Panc1 (cell line): ENCODE results near the gene POLE. TPM values are rescaled to one million over a fixed set of nuclear protein-coding genes. Genes with fewer than 3 reads are reported as not detected.

ENCODE experiments used
- ATAC-seq: fragments of 200-7000 bp; cut with Tn5 transposase; 2 replicates; pipeline ENCODE4 v1.9.1; 2020; ENCODE audit warnings: mild to moderate bottlenecking, moderate library complexity
- BruUV-seq: library from RNA; stranded (reverse); fragments of 400-500 nt; replicated peaks from 2 replicates; lab custom pipeline; 2021; lab: Mats Ljungman, UMichigan
- CTCF ChIA-PET: fragments of 300-600 bp; sonication (Branson Sonifier 250); formaldehyde crosslinking; loops from one replicate; lab custom pipeline; 2022; ENCODE audit warnings: antibody characterized with exemption; lab: Charles Lee
- POLR2A ChIA-PET: fragments of 300-600 bp; sonication (Branson Sonifier 250); formaldehyde crosslinking; loops from one replicate; lab custom pipeline; 2022; ENCODE audit warnings: antibody characterized with exemption; lab: Charles Lee
- DNase-seq: peaks from one replicate; pipeline ENCODE4 v3.0.0-alpha.2; 2010; ENCODE audit warnings: low read depth, low spot score
- H3K27ac ChIP-seq: 2 replicates; pipeline ENCODE4 v1.5.1; 2011; ENCODE audit warnings: mild to moderate bottlenecking, low read length, inconsistent platforms
- H3K27me3 ChIP-seq: fragments of 200-500 bp; sonication (Bioruptor generic); 2 replicates; pipeline ENCODE4 v1.6.0; 2014; ENCODE audit warnings: low read length, inconsistent platforms; ENCODE audit not compliant: control insufficient read depth, insufficient read depth
- H3K36me3 ChIP-seq: fragments of 200-500 bp; sonication (Bioruptor generic); 2 replicates; pipeline ENCODE4 v1.5.1; 2014; ENCODE audit warnings: inconsistent platforms, mild to moderate bottlenecking, low read length, moderate library complexity; ENCODE audit not compliant: control insufficient read depth, insufficient read depth
- H3K4me1 ChIP-seq: 2 replicates; pipeline ENCODE4 v1.5.1; 2011; ENCODE audit warnings: inconsistent platforms, mild to moderate bottlenecking, low read length, moderate library complexity; ENCODE audit not compliant: control insufficient read depth, insufficient read depth
- H3K4me3 ChIP-seq, 2 experiments: 2 replicates each; pipeline ENCODE4 v1.5.1; 2011 to 2012; ENCODE audit warnings: low read depth in 2 of 2, low read length in 2 of 2, mild to moderate bottlenecking in 2 of 2, inconsistent platforms in 1 of 2, moderate library complexity in 1 of 2
- H3K9me3 ChIP-seq: fragments of 200-500 bp; sonication (Bioruptor generic); 2 replicates; pipeline ENCODE4 v1.5.1; 2014; ENCODE audit warnings: low read depth, mild to moderate bottlenecking, inconsistent platforms, low read length, moderate library complexity; ENCODE audit not compliant: control insufficient read depth, insufficient read depth
- POLR2AphosphoS5 ChIP-seq: IDR thresholded peaks from 2 replicates; pipeline ENCODE4 v1.6.1; 2012; ENCODE audit warnings: mild to moderate bottlenecking, low read depth, low read length, moderate library complexity
- SIN3A ChIP-seq: IDR thresholded peaks from 2 replicates; pipeline ENCODE4 v1.6.1; 2012; ENCODE audit warnings: low read depth, mild to moderate bottlenecking, low read length, moderate library complexity, borderline replicate concordance; ENCODE audit not compliant: insufficient read depth
- TCF7L2 ChIP-seq: IDR thresholded peaks from 2 replicates; pipeline ENCODE4 v1.6.1; 2011; ENCODE audit warnings: mild to moderate bottlenecking, low read depth, low read length, inconsistent platforms
- in situ Hi-C: cut with HindIII; loops from 2 replicates; pipeline ENCODE4 v1.10.0; 2016; ENCODE audit warnings: low sequenced_read_pairs, low pct_unique_long_range_greater_than_20kb
- intact Hi-C: fragments of 100-400 bp; cut with micrococcal nuclease; formaldehyde crosslinking; loops from one replicate; pipeline ENCODE4 v1.10.0; 2022; ENCODE audit not compliant: unreplicated experiment
- total RNA-seq: library from RNA; stranded (reverse); gene quantifications from one replicate; pipeline ENCODE4 v1.2.1, GENCODE V29; 2021; ENCODE audit not compliant: unreplicated experiment
- TF ChIP-seq, protein P1 (sequence below): fragments of 450-650 bp; IDR thresholded peaks from 2 replicates; pipeline ENCODE4 v1.5.1; 2017; ENCODE audit warnings: mild to moderate bottlenecking
- TF ChIP-seq, protein P2 (sequence below), 2 experiments: IDR thresholded peaks; 2 replicates each; pipeline ENCODE4 v1.6.1; 2011 to 2012; ENCODE audit warnings: low read depth in 2 of 2, control low read depth in 1 of 2, low read length in 1 of 2, mild to moderate bottlenecking in 1 of 2, moderate library complexity in 1 of 2; ENCODE audit not compliant: insufficient read depth in 1 of 2

POLE gene
- total RNA-seq, 1 experiment from 2014 or later: 112 TPM

DNA sequence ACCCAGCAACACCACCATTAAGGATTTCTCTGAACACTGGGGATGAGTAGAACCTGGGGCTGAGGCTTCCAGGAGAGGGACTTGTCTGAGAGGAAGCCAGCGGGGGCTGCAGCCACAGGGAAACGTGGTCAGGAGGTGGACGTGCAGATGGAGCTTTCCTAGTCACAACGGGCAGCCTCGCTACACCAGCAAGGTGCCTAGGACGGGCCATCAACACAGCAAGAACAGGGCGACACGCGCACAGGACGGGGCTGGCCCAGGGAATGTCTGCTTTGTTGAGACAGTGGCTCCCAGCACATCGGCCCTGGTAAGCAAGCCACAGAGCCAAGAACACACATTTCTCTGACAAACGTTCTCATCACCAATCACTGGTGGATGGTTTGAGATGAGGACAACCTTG, 49.2 kb upstream of the POLE start:
- CTCF ChIA-PET: no interaction called here
- no peak overlapping the region for H3K4me3 ChIP-seq
- H3K27ac ChIP-seq: no peak overlapping the region
- ATAC-seq (no peak), DNase-seq (no peak)
- peaks cover 27% of the 10 kb centered on the region for H3K36me3 ChIP-seq
- intact Hi-C loops (no loop called here), in situ Hi-C loops (no loop called here)
- POLR2A ChIA-PET: no interaction called here
- H3K27me3 ChIP-seq: no peaks in the 10 kb centered on the region
- TF ChIP-seq, protein P1, sequence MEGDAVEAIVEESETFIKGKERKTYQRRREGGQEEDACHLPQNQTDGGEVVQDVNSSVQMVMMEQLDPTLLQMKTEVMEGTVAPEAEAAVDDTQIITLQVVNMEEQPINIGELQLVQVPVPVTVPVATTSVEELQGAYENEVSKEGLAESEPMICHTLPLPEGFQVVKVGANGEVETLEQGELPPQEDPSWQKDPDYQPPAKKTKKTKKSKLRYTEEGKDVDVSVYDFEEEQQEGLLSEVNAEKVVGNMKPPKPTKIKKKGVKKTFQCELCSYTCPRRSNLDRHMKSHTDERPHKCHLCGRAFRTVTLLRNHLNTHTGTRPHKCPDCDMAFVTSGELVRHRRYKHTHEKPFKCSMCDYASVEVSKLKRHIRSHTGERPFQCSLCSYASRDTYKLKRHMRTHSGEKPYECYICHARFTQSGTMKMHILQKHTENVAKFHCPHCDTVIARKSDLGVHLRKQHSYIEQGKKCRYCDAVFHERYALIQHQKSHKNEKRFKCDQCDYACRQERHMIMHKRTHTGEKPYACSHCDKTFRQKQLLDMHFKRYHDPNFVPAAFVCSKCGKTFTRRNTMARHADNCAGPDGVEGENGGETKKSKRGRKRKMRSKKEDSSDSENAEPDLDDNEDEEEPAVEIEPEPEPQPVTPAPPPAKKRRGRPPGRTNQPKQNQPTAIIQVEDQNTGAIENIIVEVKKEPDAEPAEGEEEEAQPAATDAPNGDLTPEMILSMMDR: no peak
- TF ChIP-seq SIN3A (no peak), TCF7L2 (no peak), POLR2AphosphoS5 (no peak)
- TF ChIP-seq, protein P2, sequence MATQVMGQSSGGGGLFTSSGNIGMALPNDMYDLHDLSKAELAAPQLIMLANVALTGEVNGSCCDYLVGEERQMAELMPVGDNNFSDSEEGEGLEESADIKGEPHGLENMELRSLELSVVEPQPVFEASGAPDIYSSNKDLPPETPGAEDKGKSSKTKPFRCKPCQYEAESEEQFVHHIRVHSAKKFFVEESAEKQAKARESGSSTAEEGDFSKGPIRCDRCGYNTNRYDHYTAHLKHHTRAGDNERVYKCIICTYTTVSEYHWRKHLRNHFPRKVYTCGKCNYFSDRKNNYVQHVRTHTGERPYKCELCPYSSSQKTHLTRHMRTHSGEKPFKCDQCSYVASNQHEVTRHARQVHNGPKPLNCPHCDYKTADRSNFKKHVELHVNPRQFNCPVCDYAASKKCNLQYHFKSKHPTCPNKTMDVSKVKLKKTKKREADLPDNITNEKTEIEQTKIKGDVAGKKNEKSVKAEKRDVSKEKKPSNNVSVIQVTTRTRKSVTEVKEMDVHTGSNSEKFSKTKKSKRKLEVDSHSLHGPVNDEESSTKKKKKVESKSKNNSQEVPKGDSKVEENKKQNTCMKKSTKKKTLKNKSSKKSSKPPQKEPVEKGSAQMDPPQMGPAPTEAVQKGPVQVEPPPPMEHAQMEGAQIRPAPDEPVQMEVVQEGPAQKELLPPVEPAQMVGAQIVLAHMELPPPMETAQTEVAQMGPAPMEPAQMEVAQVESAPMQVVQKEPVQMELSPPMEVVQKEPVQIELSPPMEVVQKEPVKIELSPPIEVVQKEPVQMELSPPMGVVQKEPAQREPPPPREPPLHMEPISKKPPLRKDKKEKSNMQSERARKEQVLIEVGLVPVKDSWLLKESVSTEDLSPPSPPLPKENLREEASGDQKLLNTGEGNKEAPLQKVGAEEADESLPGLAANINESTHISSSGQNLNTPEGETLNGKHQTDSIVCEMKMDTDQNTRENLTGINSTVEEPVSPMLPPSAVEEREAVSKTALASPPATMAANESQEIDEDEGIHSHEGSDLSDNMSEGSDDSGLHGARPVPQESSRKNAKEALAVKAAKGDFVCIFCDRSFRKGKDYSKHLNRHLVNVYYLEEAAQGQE (IDR thresholded peaks at IDR 0.05; ENCODE audit: insufficient read depth in 1 of 2, low read depth in 2 of 2, low read length in 1 of 2): no peak
- H3K4me1 ChIP-seq: no peaks in the 10 kb centered on the region
- no peaks in the 10 kb centered on the region for H3K9me3 ChIP-seq
- no TSS peak for BruUV-seq

GRCh38 chr12:132735496-132735895, 48.4 kb upstream of the POLE start:
- ATAC-seq: no peak
- H3K36me3 ChIP-seq: peaks cover 25% of the 10 kb centered on the region
- H3K4me3 ChIP-seq: no peak overlapping the region
- DNase-seq: no peak
- no peaks in the 10 kb centered on the region for H3K4me1 ChIP-seq
- no peaks in the 10 kb centered on the region for H3K27me3 ChIP-seq
- ChIA-PET POLR2A (no interaction called here), CTCF (no interaction called here)
- no peak overlapping the region for H3K27ac ChIP-seq
- in situ Hi-C loops (no loop called here), intact Hi-C loops (no loop called here)
- no peak for TF ChIP-seq POLR2AphosphoS5
- TF ChIP-seq TCF7L2: no peak
- TF ChIP-seq, protein P2 (IDR thresholded peaks at IDR 0.05; ENCODE audit: insufficient read depth in 1 of 2, low read depth in 2 of 2, low read length in 1 of 2): no peak
- TF ChIP-seq SIN3A: no peak
- TF ChIP-seq, protein P1: no peak
- no TSS peak for BruUV-seq
- H3K9me3 ChIP-seq: no peaks in the 10 kb centered on the region
